Brain microvascular endothelial cell (primary cell): ENCODE results near the gene ZCCHC4.

ENCODE experiments used
- DNase-seq: peaks from one replicate; pipeline ENCODE4 v3.0.0-alpha.2; 2020
- H3K27ac ChIP-seq: fragments of 250-450 bp; sonication (Bioruptor Pico); 2 replicates; pipeline ENCODE4 v1.5.1; 2020; ENCODE audit warnings: mild to moderate bottlenecking, moderate library complexity
- H3K27me3 ChIP-seq: fragments of 250-450 bp; sonication (Bioruptor Pico); replicated peaks from 2 replicates; pipeline ENCODE4 v1.5.1; 2020; ENCODE audit warnings: mild to moderate bottlenecking
- H3K36me3 ChIP-seq: fragments of 250-450 bp; sonication (Bioruptor Pico); replicated peaks from 2 replicates; pipeline ENCODE4 v1.5.1; 2020; ENCODE audit warnings: mild to moderate bottlenecking
- H3K4me3 ChIP-seq: 2 replicates; pipeline ENCODE4 v1.5.1; 2011; ENCODE audit warnings: low read depth, mild to moderate bottlenecking, control low read depth, low read length, moderate library complexity
- in situ Hi-C: cut with HindIII; loops from 2 replicates; pipeline ENCODE4 v1.10.0; 2017; ENCODE audit warnings: low sequenced_read_pairs, low pct_ligation_motif_present
- TF ChIP-seq, protein P1 (sequence below): IDR thresholded peaks from 2 replicates; pipeline ENCODE4 v1.5.1; 2011; ENCODE audit warnings: low read depth, mild to moderate bottlenecking, moderate library complexity, low read length, control low read depth, inconsistent platforms; ENCODE audit errors: missing control alignments

Gene ZCCHC4

DNA sequence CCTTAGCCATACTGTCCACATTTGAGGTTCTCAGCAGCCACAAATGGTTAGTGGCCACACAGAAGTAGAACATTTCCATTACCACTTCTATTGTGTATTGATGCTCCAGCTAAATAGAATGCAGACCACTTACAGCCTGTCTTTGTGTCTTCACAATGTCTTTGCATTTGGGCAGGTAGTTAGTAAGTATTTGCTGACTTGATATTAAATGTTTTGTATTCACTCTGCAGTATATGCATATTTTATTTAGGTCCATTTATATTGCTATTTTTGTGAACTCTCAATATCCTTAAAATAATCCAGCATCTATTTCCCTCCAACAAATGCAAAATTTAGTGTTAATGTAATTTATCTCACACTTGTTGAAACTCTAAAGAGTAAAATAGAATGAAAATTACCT is 91.1 kb downstream of the ZCCHC4 start:
- TF ChIP-seq, protein P1, sequence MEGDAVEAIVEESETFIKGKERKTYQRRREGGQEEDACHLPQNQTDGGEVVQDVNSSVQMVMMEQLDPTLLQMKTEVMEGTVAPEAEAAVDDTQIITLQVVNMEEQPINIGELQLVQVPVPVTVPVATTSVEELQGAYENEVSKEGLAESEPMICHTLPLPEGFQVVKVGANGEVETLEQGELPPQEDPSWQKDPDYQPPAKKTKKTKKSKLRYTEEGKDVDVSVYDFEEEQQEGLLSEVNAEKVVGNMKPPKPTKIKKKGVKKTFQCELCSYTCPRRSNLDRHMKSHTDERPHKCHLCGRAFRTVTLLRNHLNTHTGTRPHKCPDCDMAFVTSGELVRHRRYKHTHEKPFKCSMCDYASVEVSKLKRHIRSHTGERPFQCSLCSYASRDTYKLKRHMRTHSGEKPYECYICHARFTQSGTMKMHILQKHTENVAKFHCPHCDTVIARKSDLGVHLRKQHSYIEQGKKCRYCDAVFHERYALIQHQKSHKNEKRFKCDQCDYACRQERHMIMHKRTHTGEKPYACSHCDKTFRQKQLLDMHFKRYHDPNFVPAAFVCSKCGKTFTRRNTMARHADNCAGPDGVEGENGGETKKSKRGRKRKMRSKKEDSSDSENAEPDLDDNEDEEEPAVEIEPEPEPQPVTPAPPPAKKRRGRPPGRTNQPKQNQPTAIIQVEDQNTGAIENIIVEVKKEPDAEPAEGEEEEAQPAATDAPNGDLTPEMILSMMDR: no peak
- no peak for DNase-seq
- H3K36me3 ChIP-seq: peaks cover 15% of the 10 kb centered on the region
- H3K4me3 ChIP-seq: no peak overlapping the region
- no peak overlapping the region for H3K27ac ChIP-seq
- in situ Hi-C loops: no loop called here
- no peaks in the 10 kb centered on the region for H3K27me3 ChIP-seq

DNA sequence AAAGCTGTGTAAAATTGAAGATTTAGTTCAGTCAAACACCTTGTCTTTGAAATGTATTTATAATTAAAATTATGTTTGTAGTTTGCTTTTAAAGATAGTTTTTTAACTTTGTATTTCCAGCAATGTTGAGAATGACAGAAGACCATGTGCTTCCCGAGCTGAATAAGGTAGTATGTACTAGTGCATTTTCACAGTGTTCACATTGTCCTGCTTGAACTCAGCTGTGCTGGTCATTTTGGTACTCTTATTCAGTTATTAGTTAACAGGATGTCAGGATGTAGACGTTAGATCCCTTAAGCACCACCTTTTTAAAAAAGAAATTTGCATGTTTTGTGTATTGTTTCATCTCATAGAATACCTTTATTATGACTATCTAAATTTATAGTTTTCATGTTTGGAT is 92.9 kb downstream of the ZCCHC4 start:
- Histone ChIP-seq H3K36me3 (peaks cover 24% of the 10 kb centered on the region), H3K4me3 (no peak overlapping the region), H3K27ac (no peak overlapping the region), H3K27me3 (no peaks in the 10 kb centered on the region)
- in situ Hi-C loops: no loop called here
- TF ChIP-seq, protein P1: no peak
- DNase-seq: no peak

DNA sequence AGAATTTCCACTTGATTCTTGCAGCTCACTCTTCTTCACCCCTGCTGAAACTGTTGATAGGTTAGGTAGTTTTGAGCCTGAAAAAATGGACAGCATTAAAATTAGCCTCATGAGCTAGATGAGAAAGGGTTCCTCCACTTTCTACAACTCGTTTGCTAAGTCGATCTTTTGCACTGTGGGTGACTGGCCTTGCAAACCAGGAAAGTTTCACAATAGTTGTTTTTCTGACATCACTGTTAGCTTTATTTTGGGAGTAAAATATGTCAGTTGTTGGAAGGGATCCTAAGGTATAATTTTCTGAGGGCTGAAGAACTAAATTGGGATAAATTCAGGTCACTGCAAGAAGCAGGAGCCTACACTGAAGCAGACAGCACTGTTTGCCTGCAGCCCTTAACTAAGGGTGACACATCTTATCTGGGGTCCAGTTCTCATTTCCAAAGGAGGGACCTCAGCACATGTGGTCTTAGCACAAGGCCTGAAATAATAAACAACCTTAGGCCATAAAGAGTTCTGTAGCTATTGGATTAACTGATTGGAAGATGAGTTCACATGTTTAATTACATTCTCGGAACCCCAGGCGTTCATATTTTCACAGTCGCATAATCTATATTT is 93.6 kb downstream of the ZCCHC4 start:
- no peak for DNase-seq
- TF ChIP-seq, protein P1: no peak
- Histone ChIP-seq H3K36me3 (peaks cover 31% of the 10 kb centered on the region), H3K27ac (no peak overlapping the region), H3K27me3 (no peaks in the 10 kb centered on the region), H3K4me3 (no peak overlapping the region)
- in situ Hi-C loops: no loop called here

DNA sequence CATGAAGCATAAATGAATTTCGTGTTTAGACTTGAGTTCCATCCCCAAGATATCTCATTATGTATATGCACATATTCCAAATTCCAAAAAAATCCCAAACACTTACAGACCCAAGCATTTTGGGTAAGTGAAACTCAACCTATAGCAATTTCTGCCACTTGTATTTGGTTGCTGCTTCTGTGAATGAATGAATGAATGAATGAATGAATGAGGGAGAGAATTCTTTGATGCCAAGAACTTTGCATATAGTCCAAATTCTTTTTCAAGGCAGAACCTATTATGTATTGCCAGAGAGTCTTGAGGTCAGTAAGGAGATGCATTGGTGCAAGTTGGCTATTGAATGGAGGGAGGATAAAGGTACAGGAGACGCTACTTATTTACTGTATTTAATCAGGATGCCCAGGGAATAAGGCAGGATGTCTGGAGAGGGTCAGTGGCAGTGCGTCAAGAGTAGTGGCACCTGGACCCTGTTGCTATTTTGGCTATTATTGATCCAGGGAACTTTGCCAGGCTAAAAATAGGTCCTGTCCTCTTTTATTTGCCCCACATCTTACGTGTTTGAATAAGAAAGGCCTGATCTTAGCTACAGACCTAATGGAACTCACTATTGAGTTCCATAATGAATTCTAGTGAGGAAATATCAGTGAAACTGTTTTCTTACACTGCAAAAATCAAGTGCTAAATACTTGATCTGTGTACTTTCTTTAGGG is 98.4 kb downstream of the ZCCHC4 start:
- Histone ChIP-seq H3K4me3 (no peak overlapping the region), H3K27me3 (no peaks in the 10 kb centered on the region), H3K36me3 (peaks cover 37% of the 10 kb centered on the region), H3K27ac (no peak overlapping the region)
- no peak for DNase-seq
- TF ChIP-seq, protein P1: no peak
- in situ Hi-C loops: no loop called here

DNA sequence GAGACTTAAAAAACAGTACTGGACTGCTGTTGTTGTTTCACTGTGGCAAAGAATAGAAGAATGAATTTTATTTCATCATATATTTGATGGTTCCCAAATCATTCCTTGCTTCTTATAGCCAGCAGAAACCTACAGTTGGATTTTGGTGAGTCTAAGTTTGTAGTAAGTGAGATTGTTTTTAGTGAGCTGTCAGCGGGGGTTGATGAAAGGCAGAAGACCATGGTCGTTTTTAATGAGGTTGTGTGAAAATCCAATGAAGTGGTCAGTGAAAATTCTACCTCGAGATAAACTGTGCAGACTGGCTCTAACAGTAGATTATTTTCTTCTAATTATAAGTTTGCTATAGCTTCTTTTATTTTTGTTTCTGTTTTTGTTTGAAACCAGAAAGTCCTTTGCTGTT is 100.7 kb downstream of the ZCCHC4 start:
- H3K27ac ChIP-seq: no peak overlapping the region
- H3K36me3 ChIP-seq: peaks cover 35% of the 10 kb centered on the region
- in situ Hi-C loops: no loop called here

More for the DNA sequence above, 100.7 kb downstream of the ZCCHC4 start:
- Histone ChIP-seq H3K27me3 (no peaks in the 10 kb centered on the region), H3K4me3 (no peak overlapping the region)
- no peak for DNase-seq
- TF ChIP-seq, protein P1: no peak
